Amniotic stem cell (primary cell): ENCODE data around the gene LST1.

ENCODE experiments used
- DNase-seq: peaks from one replicate; lab custom pipeline; 2025; lab: John Stamatoyannopoulos, UW

Gene LST1

GRCh38 chr6:31620586-31621319 is 34.7 kb downstream of the LST1 start, which contains the start of gene PRRC2A:
TSS of gene PRRC2A (plus strand) at chr6:31620715. CDS start at chr6:31622790, 2,075 bp downstream.
- no peak for DNase-seq

- DNase-seq: no peak
Observed at GRCh38 chr6:31621320-31621939, 35.4 kb downstream of the LST1 start.

- DNase-seq: no peak
Observed at GRCh38 chr6:31621991-31622390, 35.9 kb downstream of the LST1 start.

GRCh38 chr6:31622684-31623091 is 36.6 kb downstream of the LST1 start:
- no peak for DNase-seq

- no peak for DNase-seq
Observed at GRCh38 chr6:31624070-31624469, 38.0 kb downstream of the LST1 start.

- DNase-seq: no peak
Observed at GRCh38 chr6:31626952-31627351, 40.9 kb downstream of the LST1 start.

GRCh38 chr6:31627690-31628287 is 41.7 kb downstream of the LST1 start:
- DNase-seq: no peak

GRCh38 chr6:31629014-31629413 is 42.9 kb downstream of the LST1 start:
- no peak for DNase-seq

- DNase-seq: no peak
Observed at GRCh38 chr6:31630177-31630934, 44.3 kb downstream of the LST1 start.

- DNase-seq: no peak
Observed at GRCh38 chr6:31631209-31631608, 45.1 kb downstream of the LST1 start.

- DNase-seq: no peak
Observed at GRCh38 chr6:31631681-31632278, 45.7 kb downstream of the LST1 start.

- no peak for DNase-seq
Observed at GRCh38 chr6:31632279-31632946, 46.3 kb downstream of the LST1 start.

- no peak for DNase-seq
Observed at GRCh38 chr6:31633447-31633846, 47.4 kb downstream of the LST1 start.

GRCh38 chr6:31634131-31634530 is 48.1 kb downstream of the LST1 start:
- no peak for DNase-seq

GRCh38 chr6:31634969-31635575 is 49.0 kb downstream of the LST1 start:
- DNase-seq: no peak

- DNase-seq: no peak
Observed at GRCh38 chr6:31636698-31637596, 50.9 kb downstream of the LST1 start.
